Neural cell (in vitro differentiated cells): ENCODE data around the gene SPATA9.

Experiments
- EZH2 ChIP-seq: fragments of 200-600, 300-800 bp; shearing (Covaris generic), sonication (generic); IDR thresholded peaks from 2 replicates; pipeline ENCODE4 v1.6.1; 2014; ENCODE audit warnings: antibody characterized with exemption, low read length, borderline replicate concordance, mild to moderate bottlenecking; ENCODE audit not compliant: insufficient read depth, poor library complexity, severe bottlenecking
- POLR2AphosphoS5 ChIP-seq: IDR thresholded peaks from 2 replicates; pipeline ENCODE4 v1.6.1; 2012
- RAD21 ChIP-seq: fragments of 450-650 bp; conservative IDR thresholded peaks from 2 replicates; pipeline ENCODE4 v1.6.1; 2014; ENCODE audit warnings: antibody characterized with exemption, mild to moderate bottlenecking, moderate library complexity
- SMC3 ChIP-seq: fragments of 450-650 bp; conservative IDR thresholded peaks from 2 replicates; pipeline ENCODE4 v1.6.1; 2014; ENCODE audit warnings: antibody characterized with exemption, mild to moderate bottlenecking, moderate library complexity; ENCODE audit not compliant: poor library complexity
- TF ChIP-seq, protein P1 (sequence below): fragments of 450-650 bp; IDR thresholded peaks from 2 replicates; pipeline ENCODE4 v1.5.1; 2014; ENCODE audit warnings: antibody characterized with exemption, mild to moderate bottlenecking, moderate library complexity; ENCODE audit not compliant: poor library complexity, severe bottlenecking
- TF ChIP-seq, protein P2 (sequence below): IDR thresholded peaks from 2 replicates; pipeline ENCODE4 v1.6.1; 2012; ENCODE audit warnings: borderline replicate concordance

DNA sequence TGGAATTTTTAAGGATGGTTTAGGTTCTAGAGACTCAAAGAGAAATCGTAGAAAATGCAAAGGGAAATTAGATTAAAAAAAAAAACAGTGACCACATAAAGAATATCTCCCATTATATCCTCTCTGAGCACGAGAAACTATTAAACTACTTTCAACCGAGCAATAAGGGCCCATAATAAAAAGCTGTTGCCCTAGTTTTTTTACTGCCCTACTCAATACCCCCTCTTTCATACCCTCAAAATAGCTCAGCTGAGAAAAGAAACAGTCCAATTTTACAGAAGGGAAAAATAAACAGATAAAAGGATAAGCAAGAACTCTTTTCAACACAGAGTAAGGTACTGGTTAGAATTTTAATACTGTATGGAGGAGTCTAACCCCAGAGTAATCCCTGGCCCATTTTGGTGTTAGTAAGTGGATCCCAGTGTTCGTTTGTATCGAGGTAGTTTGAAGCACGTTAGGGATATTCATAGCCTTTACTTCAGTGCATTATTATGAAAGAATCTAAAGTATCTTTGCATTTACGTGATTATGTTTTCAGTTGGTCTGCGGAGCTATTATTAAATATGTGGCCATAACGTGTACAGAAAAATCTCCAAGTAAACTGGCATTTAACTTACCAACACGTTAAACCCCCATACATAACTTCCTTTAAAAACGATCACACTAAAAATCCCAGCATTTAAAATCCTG, 47.4 kb upstream of the SPATA9 start:
- TF ChIP-seq EZH2 (no peak), RAD21 (no peak), POLR2AphosphoS5 (no peak), SMC3 (no peak)
- TF ChIP-seq, protein P1, sequence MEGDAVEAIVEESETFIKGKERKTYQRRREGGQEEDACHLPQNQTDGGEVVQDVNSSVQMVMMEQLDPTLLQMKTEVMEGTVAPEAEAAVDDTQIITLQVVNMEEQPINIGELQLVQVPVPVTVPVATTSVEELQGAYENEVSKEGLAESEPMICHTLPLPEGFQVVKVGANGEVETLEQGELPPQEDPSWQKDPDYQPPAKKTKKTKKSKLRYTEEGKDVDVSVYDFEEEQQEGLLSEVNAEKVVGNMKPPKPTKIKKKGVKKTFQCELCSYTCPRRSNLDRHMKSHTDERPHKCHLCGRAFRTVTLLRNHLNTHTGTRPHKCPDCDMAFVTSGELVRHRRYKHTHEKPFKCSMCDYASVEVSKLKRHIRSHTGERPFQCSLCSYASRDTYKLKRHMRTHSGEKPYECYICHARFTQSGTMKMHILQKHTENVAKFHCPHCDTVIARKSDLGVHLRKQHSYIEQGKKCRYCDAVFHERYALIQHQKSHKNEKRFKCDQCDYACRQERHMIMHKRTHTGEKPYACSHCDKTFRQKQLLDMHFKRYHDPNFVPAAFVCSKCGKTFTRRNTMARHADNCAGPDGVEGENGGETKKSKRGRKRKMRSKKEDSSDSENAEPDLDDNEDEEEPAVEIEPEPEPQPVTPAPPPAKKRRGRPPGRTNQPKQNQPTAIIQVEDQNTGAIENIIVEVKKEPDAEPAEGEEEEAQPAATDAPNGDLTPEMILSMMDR = no peak
- TF ChIP-seq, protein P2, sequence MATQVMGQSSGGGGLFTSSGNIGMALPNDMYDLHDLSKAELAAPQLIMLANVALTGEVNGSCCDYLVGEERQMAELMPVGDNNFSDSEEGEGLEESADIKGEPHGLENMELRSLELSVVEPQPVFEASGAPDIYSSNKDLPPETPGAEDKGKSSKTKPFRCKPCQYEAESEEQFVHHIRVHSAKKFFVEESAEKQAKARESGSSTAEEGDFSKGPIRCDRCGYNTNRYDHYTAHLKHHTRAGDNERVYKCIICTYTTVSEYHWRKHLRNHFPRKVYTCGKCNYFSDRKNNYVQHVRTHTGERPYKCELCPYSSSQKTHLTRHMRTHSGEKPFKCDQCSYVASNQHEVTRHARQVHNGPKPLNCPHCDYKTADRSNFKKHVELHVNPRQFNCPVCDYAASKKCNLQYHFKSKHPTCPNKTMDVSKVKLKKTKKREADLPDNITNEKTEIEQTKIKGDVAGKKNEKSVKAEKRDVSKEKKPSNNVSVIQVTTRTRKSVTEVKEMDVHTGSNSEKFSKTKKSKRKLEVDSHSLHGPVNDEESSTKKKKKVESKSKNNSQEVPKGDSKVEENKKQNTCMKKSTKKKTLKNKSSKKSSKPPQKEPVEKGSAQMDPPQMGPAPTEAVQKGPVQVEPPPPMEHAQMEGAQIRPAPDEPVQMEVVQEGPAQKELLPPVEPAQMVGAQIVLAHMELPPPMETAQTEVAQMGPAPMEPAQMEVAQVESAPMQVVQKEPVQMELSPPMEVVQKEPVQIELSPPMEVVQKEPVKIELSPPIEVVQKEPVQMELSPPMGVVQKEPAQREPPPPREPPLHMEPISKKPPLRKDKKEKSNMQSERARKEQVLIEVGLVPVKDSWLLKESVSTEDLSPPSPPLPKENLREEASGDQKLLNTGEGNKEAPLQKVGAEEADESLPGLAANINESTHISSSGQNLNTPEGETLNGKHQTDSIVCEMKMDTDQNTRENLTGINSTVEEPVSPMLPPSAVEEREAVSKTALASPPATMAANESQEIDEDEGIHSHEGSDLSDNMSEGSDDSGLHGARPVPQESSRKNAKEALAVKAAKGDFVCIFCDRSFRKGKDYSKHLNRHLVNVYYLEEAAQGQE = no peak
